B cell (primary cell): Measurements from ENCODE around the gene CDC42BPB.

Experiments
- EZH2 ChIP-seq: IDR thresholded peaks from 2 replicates; pipeline ENCODE4 v1.6.1; 2012; ENCODE audit warnings: borderline replicate concordance, low read depth, mild to moderate bottlenecking, moderate library complexity, low read length; ENCODE audit not compliant: insufficient read depth, poor library complexity, severe bottlenecking
- TF ChIP-seq, protein P1 (sequence below): fragments of 200-600 bp; IDR thresholded peaks from one replicate; pipeline ENCODE4 v1.8.0; 2022; ENCODE audit warnings: antibody characterized with exemption, mild to moderate bottlenecking

DNA sequence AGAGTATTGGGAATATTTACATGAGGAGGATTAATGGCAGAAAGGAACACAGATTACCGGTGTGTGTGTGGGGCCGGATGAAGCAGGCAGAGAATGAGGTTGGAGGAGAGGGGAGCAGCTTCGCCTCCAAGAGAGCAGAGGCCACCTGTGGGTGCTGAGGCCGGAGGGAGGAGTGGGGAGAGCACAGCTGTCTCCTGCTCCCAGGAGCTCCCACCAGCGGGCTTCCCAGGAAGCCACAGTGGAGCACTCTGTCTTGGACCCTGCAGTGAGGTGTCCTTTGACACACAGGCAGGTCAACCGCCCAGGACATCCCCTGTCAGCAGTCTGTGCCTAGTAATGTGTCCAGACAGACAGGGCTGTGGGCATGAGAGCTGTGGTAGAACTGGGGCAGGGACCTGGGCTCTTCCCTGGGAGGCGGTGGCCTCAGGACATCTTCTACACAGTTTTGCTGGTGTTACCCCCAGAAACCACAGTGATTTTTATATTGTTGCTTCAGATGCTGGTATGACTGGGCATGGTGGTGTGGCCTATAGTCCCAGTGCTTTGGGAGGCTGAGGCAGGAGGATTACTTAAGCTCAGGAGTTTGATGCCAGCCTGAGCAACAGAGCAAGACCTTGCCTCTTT lies 153.3 kb downstream of the CDC42BPB start:
- TF ChIP-seq, protein P1, sequence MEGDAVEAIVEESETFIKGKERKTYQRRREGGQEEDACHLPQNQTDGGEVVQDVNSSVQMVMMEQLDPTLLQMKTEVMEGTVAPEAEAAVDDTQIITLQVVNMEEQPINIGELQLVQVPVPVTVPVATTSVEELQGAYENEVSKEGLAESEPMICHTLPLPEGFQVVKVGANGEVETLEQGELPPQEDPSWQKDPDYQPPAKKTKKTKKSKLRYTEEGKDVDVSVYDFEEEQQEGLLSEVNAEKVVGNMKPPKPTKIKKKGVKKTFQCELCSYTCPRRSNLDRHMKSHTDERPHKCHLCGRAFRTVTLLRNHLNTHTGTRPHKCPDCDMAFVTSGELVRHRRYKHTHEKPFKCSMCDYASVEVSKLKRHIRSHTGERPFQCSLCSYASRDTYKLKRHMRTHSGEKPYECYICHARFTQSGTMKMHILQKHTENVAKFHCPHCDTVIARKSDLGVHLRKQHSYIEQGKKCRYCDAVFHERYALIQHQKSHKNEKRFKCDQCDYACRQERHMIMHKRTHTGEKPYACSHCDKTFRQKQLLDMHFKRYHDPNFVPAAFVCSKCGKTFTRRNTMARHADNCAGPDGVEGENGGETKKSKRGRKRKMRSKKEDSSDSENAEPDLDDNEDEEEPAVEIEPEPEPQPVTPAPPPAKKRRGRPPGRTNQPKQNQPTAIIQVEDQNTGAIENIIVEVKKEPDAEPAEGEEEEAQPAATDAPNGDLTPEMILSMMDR: no peak
- no peak for TF ChIP-seq EZH2
